ENCODE results near the gene SSB. TPM values are rescaled to one million over a fixed set of nuclear protein-coding genes. Genes with fewer than 3 reads are reported as not detected.

Gene SSB
- total RNA-seq, 4 donors from 2014 or later: 35.5 to 36.7 (median 36.1) TPM

- intact Hi-C loops (cut with DNase I; ENCODE audit: low total_unique reads): loop anchor here (10.0 kb wide), 1 partner anchor 56 kb away; the partner anchor contains the start of gene KLHL23
- in situ Hi-C loops (cut with MboI; ENCODE audit: low sequenced_read_pairs in 4 of 4): no loop called here
Observed at GRCh38 chr2:169790581-169790980, 8.1 kb upstream of the SSB start.

GRCh38 chr2:169795181-169795580 lies 3.5 kb upstream of the SSB start:
- TF ChIP-seq POLR2A (IDR thresholded peaks at IDR 0.05) (no peak), CTCF (IDR thresholded peaks at IDR 0.05 in 4 of 5, conservative IDR thresholded peaks at IDR 0.05 in 1 of 5) (no peak)
- H3K9me3 ChIP-seq: no peaks in the 10 kb centered on the region
- ATAC-seq: no peak
- no peaks in the 10 kb centered on the region for H3K36me3 ChIP-seq
- in situ Hi-C loops (cut with MboI; ENCODE audit: low sequenced_read_pairs in 4 of 4) (no loop called here), intact Hi-C loops (cut with DNase I; ENCODE audit: low total_unique reads) (loop anchor here (10.0 kb wide), 1 partner anchor 60 kb away; the partner anchor contains the start of gene KLHL23)
- no peak overlapping the region for H3K27ac ChIP-seq
- peaks cover 7 to 13% of the 10 kb centered on the region in 2 donors for H3K4me1 ChIP-seq
- H3K27me3 ChIP-seq: no peaks in the 10 kb centered on the region
- DNase-seq: no peak
- H3K4me3 ChIP-seq: no peak overlapping the region

More at GRCh38 chr2:169790581-169790980, 8.1 kb upstream of the SSB start:
- no peaks in the 10 kb centered on the region for H3K27me3 ChIP-seq
- no peak overlapping the region for H3K4me3 ChIP-seq
- no peaks in the 10 kb centered on the region for H3K36me3 ChIP-seq
- ATAC-seq (no peak), DNase-seq (no peak)
- H3K27ac ChIP-seq: no peak overlapping the region
- no peaks in the 10 kb centered on the region for H3K9me3 ChIP-seq
- no peak for TF ChIP-seq POLR2A (IDR thresholded peaks at IDR 0.05)
- no peak for TF ChIP-seq CTCF (IDR thresholded peaks at IDR 0.05 in 4 of 5, conservative IDR thresholded peaks at IDR 0.05 in 1 of 5)
- H3K4me1 ChIP-seq: no peaks in the 10 kb centered on the region

- intact Hi-C loops (cut with DNase I; ENCODE audit: low total_unique reads) (loop anchor here (10.0 kb wide), 1 partner anchor 62 kb away; the partner anchor contains the start of gene KLHL23), in situ Hi-C loops (cut with MboI; ENCODE audit: low sequenced_read_pairs in 4 of 4) (no loop called here)
- TF ChIP-seq POLR2A (IDR thresholded peaks at IDR 0.05) (no peak), CTCF (IDR thresholded peaks at IDR 0.05 in 4 of 5, conservative IDR thresholded peaks at IDR 0.05 in 1 of 5) (no peak)
- no peak for ATAC-seq
- H3K27me3 ChIP-seq: no peaks in the 10 kb centered on the region
- H3K9me3 ChIP-seq: no peaks in the 10 kb centered on the region
- H3K4me1 ChIP-seq: peaks cover 7 to 19% of the 10 kb centered on the region in 2 donors
- H3K36me3 ChIP-seq: peaks cover 0 to 7% of the 10 kb centered on the region in 2 donors
- no peak overlapping the region for H3K27ac ChIP-seq
- no peak for DNase-seq
- H3K4me3 ChIP-seq: no peak overlapping the region
Observed at GRCh38 chr2:169796441-169796840, 2.2 kb upstream of the SSB start.

GRCh38 chr2:169797601-169798000 lies 1.1 kb upstream of the SSB start:
- intact Hi-C loops (cut with DNase I; ENCODE audit: low total_unique reads): loop anchor here (10.0 kb wide), 1 partner anchor 63 kb away; the partner anchor contains the start of gene KLHL23

More at GRCh38 chr2:169797601-169798000, 1.1 kb upstream of the SSB start:
- DNase-seq (no peak), ATAC-seq (no peak)
- H3K27ac ChIP-seq: no peak overlapping the region
- no peak for TF ChIP-seq POLR2A (IDR thresholded peaks at IDR 0.05)
- no peak for TF ChIP-seq CTCF (IDR thresholded peaks at IDR 0.05 in 4 of 5, conservative IDR thresholded peaks at IDR 0.05 in 1 of 5)
- peaks cover 7 to 19% of the 10 kb centered on the region in 2 donors for H3K4me1 ChIP-seq
- no peaks in the 10 kb centered on the region for H3K27me3 ChIP-seq
- H3K36me3 ChIP-seq: peaks cover 0 to 17% of the 10 kb centered on the region in 2 donors
- no peak overlapping the region for H3K4me3 ChIP-seq
- in situ Hi-C loops (cut with MboI; ENCODE audit: low sequenced_read_pairs in 4 of 4): no loop called here
- no peaks in the 10 kb centered on the region for H3K9me3 ChIP-seq
